HepG2 (cell line): ENCODE results near the gene FAM187B. TPM values are rescaled to one million over a fixed set of nuclear protein-coding genes. Genes with fewer than 3 reads are reported as not detected.

Experiments
- BHLHE40 ChIP-seq: IDR thresholded peaks from 2 replicates; pipeline ENCODE4 v1.6.1; 2011; ENCODE audit warnings: low read length, improper control_type of control experiment
- GABPA ChIP-seq, 2 experiments: IDR thresholded peaks; 2 replicates each; pipeline ENCODE4 v1.6.1; 2011 to 2016; ENCODE audit warnings: low read depth in 2 of 2, low read length in 1 of 2, missing biosample characterization in 1 of 2, missing genetic modification characterization in 1 of 2
- GPN1 ChIP-seq: sonication (generic); formaldehyde crosslinking; IDR thresholded peaks from 2 replicates; pipeline ENCODE4 v1.5.1; 2020; ENCODE audit warnings: missing genetic modification reagents, borderline replicate concordance
- GTF3A ChIP-seq: sonication (generic); formaldehyde crosslinking; conservative IDR thresholded peaks from 2 replicates; pipeline ENCODE4 v1.4.0; 2020; ENCODE audit warnings: mild to moderate bottlenecking, missing genetic modification reagents
- KMT2B ChIP-seq: IDR thresholded peaks from 2 replicates; pipeline ENCODE4 v1.6.1; 2016; ENCODE audit warnings: missing genetic modification reagents, missing compliant biosample characterization
- MED13 ChIP-seq: sonication (generic); formaldehyde crosslinking; IDR thresholded peaks from 2 replicates; pipeline ENCODE4 v1.5.0; 2020; ENCODE audit warnings: missing genetic modification reagents
- PRMT3 ChIP-seq: sonication (generic); formaldehyde crosslinking; IDR thresholded peaks from 2 replicates; pipeline ENCODE4 v1.8.1; 2022; ENCODE audit warnings: low read depth, mild to moderate bottlenecking, moderate library complexity, missing genetic modification reagents, borderline replicate concordance
- SNAPC2 ChIP-seq: sonication (generic); formaldehyde crosslinking; IDR thresholded peaks from 2 replicates; pipeline ENCODE4 v1.8.1; 2022; ENCODE audit warnings: mild to moderate bottlenecking, missing genetic modification reagents
- SP1 ChIP-seq, 2 experiments: fragments of 450-650 bp in 1 of 2; sonication (generic) in 1 of 2; formaldehyde crosslinking in 1 of 2; IDR thresholded peaks; 2 replicates each; pipeline versions ENCODE4 v1.4.0 to v1.6.1; 2016 to 2020; ENCODE audit warnings: missing genetic modification reagents in 1 of 2
- SRSF9 ChIP-seq: fragments of 200-400 bp; formaldehyde crosslinking; IDR thresholded peaks from 2 replicates; pipeline ENCODE4 v1.6.1; 2018; ENCODE audit warnings: borderline replicate concordance, mild to moderate bottlenecking, low read depth, low read length; ENCODE audit not compliant: insufficient read depth, poor library complexity, severe bottlenecking
- ZMYM2 ChIP-seq: sonication (generic); formaldehyde crosslinking; IDR thresholded peaks from 2 replicates; pipeline ENCODE4 v1.8.0; 2022; ENCODE audit warnings: mild to moderate bottlenecking, missing genetic modification reagents
- ZNF343 ChIP-seq: sonication (generic); formaldehyde crosslinking; IDR thresholded peaks from 2 replicates; pipeline ENCODE4 v1.4.0; 2020; ENCODE audit warnings: mild to moderate bottlenecking, missing genetic modification reagents
- ZNF761 ChIP-seq: sonication (generic); formaldehyde crosslinking; conservative IDR thresholded peaks from 2 replicates; pipeline ENCODE4 v1.4.0; 2020; ENCODE audit warnings: mild to moderate bottlenecking, missing genetic modification reagents
- polyA plus RNA-seq, 8 experiments: library from polyadenylated mRNA; depleted of rRNA in 3 of 8; stranded (reverse) in 7 of 8; unstranded in 1 of 8; fragments of >200 nt; fragmentation: Illumina TruSeq in 4 of 8; extraction: Trizol in 4 of 8; gene quantifications; 2 replicates each; pipeline versions ENCODE4 v1.2.1 to v1.2.3, GENCODE V29; 2011 to 2016; ENCODE audit warnings: low read depth in 4 of 8, missing spikeins in 1 of 8, mixed read lengths in 1 of 8; ENCODE audit not compliant: insufficient read depth in 1 of 8
- total RNA-seq, 5 experiments: library from RNA; depleted of rRNA; stranded (reverse); fragments of >200 nt; fragmentation: Illumina TruSeq; extraction: Trizol; gene quantifications; 2 replicates each; pipeline ENCODE4 v1.2.3, GENCODE V29; 2016; ENCODE audit warnings: low read depth in 1 of 5
- TF ChIP-seq, protein P1 (sequence below): IDR thresholded peaks from 2 replicates; pipeline ENCODE4 v1.6.1; 2012; ENCODE audit warnings: inconsistent platforms
- TF ChIP-seq, protein P2 (sequence below): sonication (generic); formaldehyde crosslinking; IDR thresholded peaks from 2 replicates; pipeline ENCODE4 v1.4.0; 2020; ENCODE audit warnings: missing genetic modification reagents
- TF ChIP-seq, protein P3 (sequence below): sonication (generic); formaldehyde crosslinking; IDR thresholded peaks from 2 replicates; pipeline ENCODE4 v1.9.0; 2021; ENCODE audit warnings: mild to moderate bottlenecking, missing genetic modification reagents
- TF ChIP-seq, protein P4 (sequence below): sonication (generic); formaldehyde crosslinking; IDR thresholded peaks from 2 replicates; pipeline ENCODE4 v1.4.0; 2020; ENCODE audit warnings: low read depth, mild to moderate bottlenecking, missing genetic modification reagents

Gene FAM187B
- total and polyA plus RNA-seq, 2 of the 13 experiments (the other 11 are each of a cell fraction or from before 2014, with no cell fraction given), result not detected

DNA sequence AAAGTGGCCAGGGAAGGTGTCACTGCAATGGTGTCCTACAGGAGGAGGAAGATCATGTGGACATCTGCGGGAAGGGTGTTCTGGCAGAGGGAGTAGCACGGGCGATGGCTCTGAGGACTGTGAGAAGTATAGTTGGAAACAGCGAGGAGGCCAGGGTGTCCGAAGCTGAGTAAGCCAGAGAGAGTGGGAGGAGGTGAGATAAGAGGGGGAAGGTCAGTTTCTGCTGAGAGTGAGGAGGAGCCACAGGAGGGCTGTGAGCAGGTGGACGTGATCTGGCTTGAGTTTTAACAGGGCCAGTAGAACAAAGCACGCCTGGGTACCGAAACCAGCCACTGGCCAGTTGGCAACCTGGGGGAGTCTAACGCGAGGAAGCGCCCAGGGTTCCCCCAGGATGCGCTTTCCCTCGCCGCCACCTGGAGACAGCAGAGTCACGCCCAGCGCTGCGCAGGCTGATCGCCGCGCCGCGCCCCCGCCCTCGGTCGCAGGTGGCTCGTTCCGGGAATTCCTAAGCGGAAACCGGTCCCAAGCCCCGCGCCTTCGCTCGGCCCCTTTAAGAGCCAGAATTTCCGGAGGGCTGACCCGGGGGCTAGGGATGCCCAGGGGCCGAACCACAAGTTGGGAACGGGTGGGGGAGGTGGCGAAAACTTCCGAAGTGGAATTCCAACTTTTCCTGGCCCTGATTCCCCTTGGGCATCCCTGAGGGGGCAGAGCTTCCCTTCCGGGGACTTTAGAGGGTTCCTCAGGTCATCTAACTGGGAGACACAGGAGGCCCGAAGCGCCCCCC is 19.2 kb upstream of the FAM187B start (continued):
- TF ChIP-seq, protein P1, sequence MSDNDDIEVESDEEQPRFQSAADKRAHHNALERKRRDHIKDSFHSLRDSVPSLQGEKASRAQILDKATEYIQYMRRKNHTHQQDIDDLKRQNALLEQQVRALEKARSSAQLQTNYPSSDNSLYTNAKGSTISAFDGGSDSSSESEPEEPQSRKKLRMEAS, result peak; percentile 35; the same call in 1 of the 2 replicates
- TF ChIP-seq ZNF761 (CRISPR knock-in tag), result peak; percentile 10; the same call in 1 of the 2 replicates
- no peak; the same call in 1 of the 2 replicates for TF ChIP-seq KMT2B (CRISPR knock-in tag)
- peak; percentile 78 for TF ChIP-seq BHLHE40
- TF ChIP-seq SNAPC2 (CRISPR knock-in tag), result no peak; the same call in 1 of the 2 replicates
- TF ChIP-seq PRMT3 (CRISPR knock-in tag), result 0 out of 2 replicates have a peak, but pooled peaks have one; percentile 23
- TF ChIP-seq, protein P2, sequence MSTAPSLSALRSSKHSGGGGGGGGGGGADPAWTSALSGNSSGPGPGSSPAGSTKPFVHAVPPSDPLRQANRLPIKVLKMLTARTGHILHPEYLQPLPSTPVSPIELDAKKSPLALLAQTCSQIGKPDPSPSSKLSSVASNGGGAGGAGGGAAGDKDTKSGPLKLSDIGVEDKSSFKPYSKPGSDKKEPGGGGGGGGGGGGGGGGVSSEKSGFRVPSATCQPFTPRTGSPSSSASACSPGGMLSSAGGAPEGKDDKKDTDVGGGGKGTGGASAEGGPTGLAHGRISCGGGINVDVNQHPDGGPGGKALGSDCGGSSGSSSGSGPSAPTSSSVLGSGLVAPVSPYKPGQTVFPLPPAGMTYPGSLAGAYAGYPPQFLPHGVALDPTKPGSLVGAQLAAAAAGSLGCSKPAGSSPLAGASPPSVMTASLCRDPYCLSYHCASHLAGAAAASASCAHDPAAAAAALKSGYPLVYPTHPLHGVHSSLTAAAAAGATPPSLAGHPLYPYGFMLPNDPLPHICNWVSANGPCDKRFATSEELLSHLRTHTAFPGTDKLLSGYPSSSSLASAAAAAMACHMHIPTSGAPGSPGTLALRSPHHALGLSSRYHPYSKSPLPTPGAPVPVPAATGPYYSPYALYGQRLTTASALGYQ (CRISPR knock-in tag), result peak; percentile 48; the same call in 1 of the 2 replicates
- 0 out of 2 replicates have a peak, but pooled peaks have one; percentile 0 for TF ChIP-seq ZNF343
- TF ChIP-seq, protein P3, sequence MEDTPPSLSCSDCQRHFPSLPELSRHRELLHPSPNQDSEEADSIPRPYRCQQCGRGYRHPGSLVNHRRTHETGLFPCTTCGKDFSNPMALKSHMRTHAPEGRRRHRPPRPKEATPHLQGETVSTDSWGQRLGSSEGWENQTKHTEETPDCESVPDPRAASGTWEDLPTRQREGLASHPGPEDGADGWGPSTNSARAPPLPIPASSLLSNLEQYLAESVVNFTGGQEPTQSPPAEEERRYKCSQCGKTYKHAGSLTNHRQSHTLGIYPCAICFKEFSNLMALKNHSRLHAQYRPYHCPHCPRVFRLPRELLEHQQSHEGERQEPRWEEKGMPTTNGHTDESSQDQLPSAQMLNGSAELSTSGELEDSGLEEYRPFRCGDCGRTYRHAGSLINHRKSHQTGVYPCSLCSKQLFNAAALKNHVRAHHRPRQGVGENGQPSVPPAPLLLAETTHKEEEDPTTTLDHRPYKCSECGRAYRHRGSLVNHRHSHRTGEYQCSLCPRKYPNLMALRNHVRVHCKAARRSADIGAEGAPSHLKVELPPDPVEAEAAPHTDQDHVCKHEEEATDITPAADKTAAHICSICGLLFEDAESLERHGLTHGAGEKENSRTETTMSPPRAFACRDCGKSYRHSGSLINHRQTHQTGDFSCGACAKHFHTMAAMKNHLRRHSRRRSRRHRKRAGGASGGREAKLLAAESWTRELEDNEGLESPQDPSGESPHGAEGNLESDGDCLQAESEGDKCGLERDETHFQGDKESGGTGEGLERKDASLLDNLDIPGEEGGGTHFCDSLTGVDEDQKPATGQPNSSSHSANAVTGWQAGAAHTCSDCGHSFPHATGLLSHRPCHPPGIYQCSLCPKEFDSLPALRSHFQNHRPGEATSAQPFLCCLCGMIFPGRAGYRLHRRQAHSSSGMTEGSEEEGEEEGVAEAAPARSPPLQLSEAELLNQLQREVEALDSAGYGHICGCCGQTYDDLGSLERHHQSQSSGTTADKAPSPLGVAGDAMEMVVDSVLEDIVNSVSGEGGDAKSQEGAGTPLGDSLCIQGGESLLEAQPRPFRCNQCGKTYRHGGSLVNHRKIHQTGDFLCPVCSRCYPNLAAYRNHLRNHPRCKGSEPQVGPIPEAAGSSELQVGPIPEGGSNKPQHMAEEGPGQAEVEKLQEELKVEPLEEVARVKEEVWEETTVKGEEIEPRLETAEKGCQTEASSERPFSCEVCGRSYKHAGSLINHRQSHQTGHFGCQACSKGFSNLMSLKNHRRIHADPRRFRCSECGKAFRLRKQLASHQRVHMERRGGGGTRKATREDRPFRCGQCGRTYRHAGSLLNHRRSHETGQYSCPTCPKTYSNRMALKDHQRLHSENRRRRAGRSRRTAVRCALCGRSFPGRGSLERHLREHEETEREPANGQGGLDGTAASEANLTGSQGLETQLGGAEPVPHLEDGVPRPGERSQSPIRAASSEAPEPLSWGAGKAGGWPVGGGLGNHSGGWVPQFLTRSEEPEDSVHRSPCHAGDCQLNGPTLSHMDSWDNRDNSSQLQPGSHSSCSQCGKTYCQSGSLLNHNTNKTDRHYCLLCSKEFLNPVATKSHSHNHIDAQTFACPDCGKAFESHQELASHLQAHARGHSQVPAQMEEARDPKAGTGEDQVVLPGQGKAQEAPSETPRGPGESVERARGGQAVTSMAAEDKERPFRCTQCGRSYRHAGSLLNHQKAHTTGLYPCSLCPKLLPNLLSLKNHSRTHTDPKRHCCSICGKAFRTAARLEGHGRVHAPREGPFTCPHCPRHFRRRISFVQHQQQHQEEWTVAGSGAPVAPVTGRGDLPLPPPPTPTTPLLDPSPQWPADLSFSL, result no peak
- no peak for TF ChIP-seq GPN1 (CRISPR knock-in tag)
- no peak; the same call in 1 of the 2 replicates for TF ChIP-seq GTF3A (CRISPR knock-in tag)
- peak; percentile 52 for TF ChIP-seq GABPA (IDR thresholded peaks at IDR 0.05; ENCODE audit: low read depth, low read length)
- TF ChIP-seq GABPA (CRISPR knock-in tag; IDR thresholded peaks at IDR 0.05; ENCODE audit: low read depth), result peak; percentile 68
- no peak for TF ChIP-seq SRSF9
- peak; percentile 23; the same call in 1 of the 2 replicates for TF ChIP-seq ZMYM2
- TF ChIP-seq, protein P4, sequence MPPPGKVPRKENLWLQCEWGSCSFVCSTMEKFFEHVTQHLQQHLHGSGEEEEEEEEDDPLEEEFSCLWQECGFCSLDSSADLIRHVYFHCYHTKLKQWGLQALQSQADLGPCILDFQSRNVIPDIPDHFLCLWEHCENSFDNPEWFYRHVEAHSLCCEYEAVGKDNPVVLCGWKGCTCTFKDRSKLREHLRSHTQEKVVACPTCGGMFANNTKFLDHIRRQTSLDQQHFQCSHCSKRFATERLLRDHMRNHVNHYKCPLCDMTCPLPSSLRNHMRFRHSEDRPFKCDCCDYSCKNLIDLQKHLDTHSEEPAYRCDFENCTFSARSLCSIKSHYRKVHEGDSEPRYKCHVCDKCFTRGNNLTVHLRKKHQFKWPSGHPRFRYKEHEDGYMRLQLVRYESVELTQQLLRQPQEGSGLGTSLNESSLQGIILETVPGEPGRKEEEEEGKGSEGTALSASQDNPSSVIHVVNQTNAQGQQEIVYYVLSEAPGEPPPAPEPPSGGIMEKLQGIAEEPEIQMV (CRISPR knock-in tag), result no peak
- TF ChIP-seq SP1 (IDR thresholded peaks at IDR 0.05), result no peak
- 0 out of 2 replicates have a peak, but pooled peaks have one; percentile 20 for TF ChIP-seq SP1 (CRISPR knock-in tag; IDR thresholded peaks at IDR 0.05)
- TF ChIP-seq MED13 (CRISPR knock-in tag), result no peak
